ENCODE data around the gene SP140. TPM values are rescaled to one million over a fixed set of nuclear protein-coding genes. Genes with fewer than 3 reads are reported as not detected.

The SP140 gene
- total and polyA plus RNA-seq, 4 donors = 0.99 to 1.6 (median 1.3) TPM

GRCh38 chr2:230322561-230323384, 97.2 kb downstream of the SP140 start:
- 88% methylated on average over 11 of the region's 12 CpGs for WGBS (ENCODE audit: insufficient coverage)
- H3K4me3 ChIP-seq (ENCODE audit: low read depth, low read length) = no peak overlapping the region
- no peaks in the 10 kb centered on the region for H3K4me1 ChIP-seq (ENCODE audit: control insufficient read depth, insufficient read depth, low read length)
- DNase-seq (ENCODE audit: low read depth in 4 of 6, low spot score in 6 of 6) = no peak
- H3K27me3 ChIP-seq (ENCODE audit: control insufficient read depth, insufficient read depth, low read length) = no peaks in the 10 kb centered on the region
- H3K36me3 ChIP-seq (ENCODE audit: control insufficient read depth, insufficient read depth, low read length) = no peaks in the 10 kb centered on the region
- no peak overlapping the region for H3K27ac ChIP-seq (ENCODE audit: low read depth, low read length)
- peaks cover 2% of the 10 kb centered on the region for H3K9me3 ChIP-seq (ENCODE audit: control insufficient read depth, insufficient read depth, low read length)

GRCh38 chr2:230323385-230324106, 98.0 kb downstream of the SP140 start:
- Histone ChIP-seq H3K9me3 (ENCODE audit: control insufficient read depth, insufficient read depth, low read length) (peaks cover 2% of the 10 kb centered on the region), H3K27ac (ENCODE audit: low read depth, low read length) (no peak overlapping the region), H3K4me1 (ENCODE audit: control insufficient read depth, insufficient read depth, low read length) (no peaks in the 10 kb centered on the region), H3K4me3 (ENCODE audit: low read depth, low read length) (no peak overlapping the region), H3K36me3 (ENCODE audit: control insufficient read depth, insufficient read depth, low read length) (no peaks in the 10 kb centered on the region), H3K27me3 (ENCODE audit: control insufficient read depth, insufficient read depth, low read length) (no peaks in the 10 kb centered on the region)
- WGBS (ENCODE audit: insufficient coverage) = 91% methylated on average over 17 of the region's 18 CpGs
- DNase-seq (ENCODE audit: low read depth in 4 of 6, low spot score in 6 of 6) = no peak

- Histone ChIP-seq H3K36me3 (ENCODE audit: control insufficient read depth, insufficient read depth, low read length) (no peaks in the 10 kb centered on the region), H3K4me1 (ENCODE audit: control insufficient read depth, insufficient read depth, low read length) (no peaks in the 10 kb centered on the region), H3K4me3 (ENCODE audit: low read depth, low read length) (no peak overlapping the region), H3K27ac (ENCODE audit: low read depth, low read length) (no peak overlapping the region), H3K9me3 (ENCODE audit: control insufficient read depth, insufficient read depth, low read length) (peaks cover 2% of the 10 kb centered on the region), H3K27me3 (ENCODE audit: control insufficient read depth, insufficient read depth, low read length) (no peaks in the 10 kb centered on the region)
- DNase-seq (ENCODE audit: low read depth in 4 of 6, low spot score in 6 of 6) = no peak
- WGBS (ENCODE audit: insufficient coverage) = 82% methylated on average over 5 of the region's 5 CpGs
Observed at GRCh38 chr2:230324503-230324902, 99.0 kb downstream of the SP140 start.

GRCh38 chr2:230325316-230326243, 100.0 kb downstream of the SP140 start:
- peaks cover 2% of the 10 kb centered on the region for H3K9me3 ChIP-seq (ENCODE audit: control insufficient read depth, insufficient read depth, low read length)
- no peak overlapping the region for H3K4me3 ChIP-seq (ENCODE audit: low read depth, low read length)
- no peaks in the 10 kb centered on the region for H3K36me3 ChIP-seq (ENCODE audit: control insufficient read depth, insufficient read depth, low read length)
- DNase-seq (ENCODE audit: low read depth in 4 of 6, low spot score in 6 of 6) = no peak
- H3K27ac ChIP-seq (ENCODE audit: low read depth, low read length) = no peak overlapping the region
- H3K4me1 ChIP-seq (ENCODE audit: control insufficient read depth, insufficient read depth, low read length) = no peaks in the 10 kb centered on the region
- 98% methylated on average over 5 of the region's 9 CpGs for WGBS (ENCODE audit: insufficient coverage)
- no peaks in the 10 kb centered on the region for H3K27me3 ChIP-seq (ENCODE audit: control insufficient read depth, insufficient read depth, low read length)

- Histone ChIP-seq H3K36me3 (ENCODE audit: control insufficient read depth, insufficient read depth, low read length) (no peaks in the 10 kb centered on the region), H3K9me3 (ENCODE audit: control insufficient read depth, insufficient read depth, low read length) (peaks cover 2% of the 10 kb centered on the region), H3K27ac (ENCODE audit: low read depth, low read length) (peak within 1 kb of the TSS; percentile 16), H3K4me1 (ENCODE audit: control insufficient read depth, insufficient read depth, low read length) (no peaks in the 10 kb centered on the region), H3K4me3 (ENCODE audit: low read depth, low read length) (peak within 1 kb of the TSS; percentile 21), H3K27me3 (ENCODE audit: control insufficient read depth, insufficient read depth, low read length) (no peaks in the 10 kb centered on the region)
- DNase-seq (ENCODE audit: low read depth in 4 of 6, low spot score in 6 of 6) = peak in 2 of 6 donors; percentile 4 to 18
- no CpG with 5 or more reads among the region's 11 CpGs for WGBS (ENCODE audit: insufficient coverage)
Observed at GRCh38 chr2:230326453-230327417, 101.2 kb downstream of the SP140 start, which contains the start of gene SP140L. TSS of gene SP140L (plus strand) at chr2:230327193. CDS start at chr2:230327270, 77 bp downstream.

GRCh38 chr2:230327418-230328154, 102.0 kb downstream of the SP140 start:
- peak in 1 of 6 donors; percentile 22 for DNase-seq (ENCODE audit: low read depth in 4 of 6, low spot score in 6 of 6)
- Histone ChIP-seq H3K4me1 (ENCODE audit: control insufficient read depth, insufficient read depth, low read length) (no peaks in the 10 kb centered on the region), H3K27me3 (ENCODE audit: control insufficient read depth, insufficient read depth, low read length) (no peaks in the 10 kb centered on the region), H3K9me3 (ENCODE audit: control insufficient read depth, insufficient read depth, low read length) (peaks cover 2% of the 10 kb centered on the region), H3K36me3 (ENCODE audit: control insufficient read depth, insufficient read depth, low read length) (no peaks in the 10 kb centered on the region), H3K27ac (ENCODE audit: low read depth, low read length) (no peak overlapping the region), H3K4me3 (ENCODE audit: low read depth, low read length) (no peak overlapping the region)
- no CpG with 5 or more reads among the region's 5 CpGs for WGBS (ENCODE audit: insufficient coverage)

- DNase-seq (ENCODE audit: low read depth in 4 of 6, low spot score in 6 of 6) = no peak
- Histone ChIP-seq H3K27ac (ENCODE audit: low read depth, low read length) (no peak overlapping the region), H3K9me3 (ENCODE audit: control insufficient read depth, insufficient read depth, low read length) (peaks cover 1% of the 10 kb centered on the region), H3K4me1 (ENCODE audit: control insufficient read depth, insufficient read depth, low read length) (no peaks in the 10 kb centered on the region), H3K27me3 (ENCODE audit: control insufficient read depth, insufficient read depth, low read length) (no peaks in the 10 kb centered on the region), H3K4me3 (ENCODE audit: low read depth, low read length) (no peak overlapping the region), H3K36me3 (ENCODE audit: control insufficient read depth, insufficient read depth, low read length) (no peaks in the 10 kb centered on the region)
- no CpG with 5 or more reads among the region's 8 CpGs for WGBS (ENCODE audit: insufficient coverage)
Observed at GRCh38 chr2:230328155-230328458, 102.6 kb downstream of the SP140 start.

GRCh38 chr2:230329946-230330605, 104.5 kb downstream of the SP140 start:
- H3K27me3 ChIP-seq (ENCODE audit: control insufficient read depth, insufficient read depth, low read length) = no peaks in the 10 kb centered on the region
- no peaks in the 10 kb centered on the region for H3K4me1 ChIP-seq (ENCODE audit: control insufficient read depth, insufficient read depth, low read length)
- H3K36me3 ChIP-seq (ENCODE audit: control insufficient read depth, insufficient read depth, low read length) = no peaks in the 10 kb centered on the region
- H3K4me3 ChIP-seq (ENCODE audit: low read depth, low read length) = no peak overlapping the region
- no peak overlapping the region for H3K27ac ChIP-seq (ENCODE audit: low read depth, low read length)
- H3K9me3 ChIP-seq (ENCODE audit: control insufficient read depth, insufficient read depth, low read length) = no peaks in the 10 kb centered on the region
- no peak for DNase-seq (ENCODE audit: low read depth in 4 of 6, low spot score in 6 of 6)
- 78% methylated on average over 3 of the region's 7 CpGs for WGBS (ENCODE audit: insufficient coverage)
